ENCODE data around the gene ATP1A2. TPM values are rescaled to one million over a fixed set of nuclear protein-coding genes. Genes with fewer than 3 reads are reported as not detected.

The ATP1A2 gene
- total and polyA plus RNA-seq, 10 of the 15 experiments (the other 5 are each of a cell fraction or from before 2014, with no cell fraction given): 0.15 TPM; not detected in 9

GRCh38 chr1:160095382-160096105 is 20.0 kb upstream of the ATP1A2 start:
- H3K36me3 ChIP-seq (ENCODE audit: control insufficient read depth in 2 of 2, insufficient read depth in 2 of 2, low read length in 1 of 2): peaks cover 0 to 2% of the 10 kb centered on the region in 2 experiments; a peak in 2 of 4 replicates
- ChIA-PET POLR2A (no interaction called here), RAD21 (ENCODE audit: unreplicated experiment) (interaction anchor here (1.2 to 4.4 kb wide), 2 partner anchors 9 to 109 kb away, joined by 4 to 31 read pairs; partner anchors contain the start of gene PEA15), SMC1A (ENCODE audit: uncharacterized antibody, unreplicated experiment) (interaction anchor here (0.7 to 4.2 kb wide), 5 partner anchors 9 to 196 kb away, joined by 3 to 35 read pairs (median 4); no protein-coding TSS in a partner anchor), CTCF (interaction anchor here (0.9 to 30.2 kb wide), 9 partner anchors 9 to 284 kb away, joined by 3 to 1035 read pairs (median 5); partner anchors contain the start of genes KCNJ10, KCNJ9 and PEX19)
- H3K9me3 ChIP-seq (replicated peaks; ENCODE audit: control insufficient read depth, insufficient read depth, low read length): no peaks in the 10 kb centered on the region
- BruUV-seq (replicated peaks): no TSS peak
- peaks cover 21% of the 10 kb centered on the region for H3K4me1 ChIP-seq (ENCODE audit: control insufficient read depth, insufficient read depth, low read length)
- no peak for ATAC-seq
- H3K79me2 ChIP-seq (ENCODE audit: control insufficient read depth, insufficient read depth, low read length): peaks cover 9% of the 10 kb centered on the region
- intact Hi-C loops (cut with micrococcal nuclease; ENCODE audit: unreplicated experiment): no loop called here
- FAIRE-seq: no peak
- no peak overlapping the region for H2AFZ ChIP-seq (ENCODE audit: control insufficient read depth, low read depth, low read length)
- H3K27me3 ChIP-seq (replicated peaks in 1 of 2; ENCODE audit: control insufficient read depth in 2 of 2, insufficient read depth in 2 of 2, low read length in 1 of 2): no peaks in the 10 kb centered on the region
- H4K20me1 ChIP-seq (ENCODE audit: control insufficient read depth, insufficient read depth): no peaks in the 10 kb centered on the region; the same call in 1 of the 2 replicates
- H3K9ac ChIP-seq (ENCODE audit: control insufficient read depth, insufficient read depth, low read length): no peak overlapping the region
- in situ Hi-C loops (cut with MboI): loop anchor here (5.0 kb wide), 3 partner anchors 157 to 282 kb away; no protein-coding TSS in a partner anchor
- no peak overlapping the region for H3K27ac ChIP-seq (ENCODE audit: control insufficient read depth, insufficient read depth)
- H3K4me2 ChIP-seq (ENCODE audit: control insufficient read depth, insufficient read depth): no peak overlapping the region
- no peak overlapping the region for H3K4me3 ChIP-seq
- 87% methylated on average over 4 of the region's 4 CpGs for WGBS (ENCODE audit: insufficient coverage, insufficient replicate concordance, low lambda C conversion rate, missing lambda C conversion rate)
- DNase-seq (ENCODE audit: low read depth, low spot score): no peak
- TF ChIP-seq BHLHE40 (IDR thresholded peaks at IDR 0.05; ENCODE audit: borderline replicate concordance in 1 of 2, low read depth in 2 of 2, low read length in 1 of 2) (no peak), ZNF274 (IDR thresholded peaks at IDR 0.05; ENCODE audit: insufficient read depth, insufficient read length) (no peak), NFYA (IDR thresholded peaks at IDR 0.05; ENCODE audit: borderline replicate concordance, low read depth, low read length) (no peak), RUNX3 (IDR thresholded peaks at IDR 0.05; ENCODE audit: low read length) (no peak), RB1 (IDR thresholded peaks at IDR 0.05; ENCODE audit: borderline replicate concordance) (no peak), ZNF217 (IDR thresholded peaks at IDR 0.05) (no peak), ZBED1 (IDR thresholded peaks at IDR 0.05; ENCODE audit: borderline replicate concordance) (no peak), E2F4 (IDR thresholded peaks at IDR 0.05; ENCODE audit: low read depth, low read length) (no peak), HDAC6 (IDR thresholded peaks at IDR 0.05; ENCODE audit: unreplicated experiment) (no peak), PKNOX1 (IDR thresholded peaks at IDR 0.05) (no peak), E4F1 (IDR thresholded peaks at IDR 0.05; ENCODE audit: borderline replicate concordance, partially characterized antibody) (no peak), ZBTB40 (IDR thresholded peaks at IDR 0.05; ENCODE audit: borderline replicate concordance) (no peak), NFYB (IDR thresholded peaks at IDR 0.05; ENCODE audit: insufficient read depth, low read depth, low read length) (no peak)
